ENCODE results near the gene EVC.

DNA sequence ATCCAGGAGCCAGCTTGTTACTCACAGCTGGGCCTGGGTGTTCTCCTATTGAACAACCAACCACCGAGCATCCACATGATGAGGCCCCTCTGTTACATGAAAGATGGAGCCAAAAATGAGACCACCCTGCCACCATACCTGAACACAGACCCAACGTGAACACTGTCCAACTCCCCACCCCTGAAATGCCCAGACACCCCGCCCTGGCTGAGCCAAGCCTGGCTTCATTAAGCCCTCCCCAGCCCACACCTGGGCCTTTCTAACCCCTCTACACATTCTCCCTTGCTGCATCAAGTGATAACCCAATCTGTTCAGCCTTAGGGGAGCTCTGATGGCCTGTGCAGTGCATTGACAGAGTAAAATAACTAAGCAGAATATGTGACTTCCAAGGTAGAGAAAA lies 80.7 kb downstream of the EVC start:
- TF ChIP-seq, protein P1, sequence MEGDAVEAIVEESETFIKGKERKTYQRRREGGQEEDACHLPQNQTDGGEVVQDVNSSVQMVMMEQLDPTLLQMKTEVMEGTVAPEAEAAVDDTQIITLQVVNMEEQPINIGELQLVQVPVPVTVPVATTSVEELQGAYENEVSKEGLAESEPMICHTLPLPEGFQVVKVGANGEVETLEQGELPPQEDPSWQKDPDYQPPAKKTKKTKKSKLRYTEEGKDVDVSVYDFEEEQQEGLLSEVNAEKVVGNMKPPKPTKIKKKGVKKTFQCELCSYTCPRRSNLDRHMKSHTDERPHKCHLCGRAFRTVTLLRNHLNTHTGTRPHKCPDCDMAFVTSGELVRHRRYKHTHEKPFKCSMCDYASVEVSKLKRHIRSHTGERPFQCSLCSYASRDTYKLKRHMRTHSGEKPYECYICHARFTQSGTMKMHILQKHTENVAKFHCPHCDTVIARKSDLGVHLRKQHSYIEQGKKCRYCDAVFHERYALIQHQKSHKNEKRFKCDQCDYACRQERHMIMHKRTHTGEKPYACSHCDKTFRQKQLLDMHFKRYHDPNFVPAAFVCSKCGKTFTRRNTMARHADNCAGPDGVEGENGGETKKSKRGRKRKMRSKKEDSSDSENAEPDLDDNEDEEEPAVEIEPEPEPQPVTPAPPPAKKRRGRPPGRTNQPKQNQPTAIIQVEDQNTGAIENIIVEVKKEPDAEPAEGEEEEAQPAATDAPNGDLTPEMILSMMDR (IDR thresholded peaks at IDR 0.05; ENCODE audit: poor library complexity): no peak
- no peak for TF ChIP-seq EZH2 (IDR thresholded peaks at IDR 0.05; ENCODE audit: borderline replicate concordance)
